ENCODE data around the gene COL9A1.

The COL9A1 gene

DNA sequence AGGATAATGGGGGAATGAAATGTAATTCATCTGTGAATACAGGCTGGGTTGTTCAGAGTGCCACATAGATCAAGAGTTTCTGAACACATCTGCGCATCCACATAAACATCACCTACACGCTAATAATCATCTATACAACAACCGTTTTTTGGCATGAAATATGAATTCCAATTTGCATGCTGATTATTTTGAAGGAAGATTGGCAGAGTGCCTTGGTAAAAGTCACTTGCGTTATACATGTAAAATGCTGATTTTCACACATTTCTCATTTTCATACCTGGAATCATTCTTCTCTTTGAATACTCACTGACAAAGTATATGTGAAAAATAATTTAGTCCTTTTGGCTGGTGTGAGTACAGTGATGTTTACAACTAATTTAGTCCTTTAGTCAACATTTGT lies 17.7 kb downstream of the COL9A1 start:
- DNase-seq: no peak

GRCh38 chr6:70282919-70283461 lies 19.9 kb downstream of the COL9A1 start:
- no peak for DNase-seq

GRCh38 chr6:70282312-70282918 lies 20.5 kb downstream of the COL9A1 start:
- no peak for DNase-seq

DNA sequence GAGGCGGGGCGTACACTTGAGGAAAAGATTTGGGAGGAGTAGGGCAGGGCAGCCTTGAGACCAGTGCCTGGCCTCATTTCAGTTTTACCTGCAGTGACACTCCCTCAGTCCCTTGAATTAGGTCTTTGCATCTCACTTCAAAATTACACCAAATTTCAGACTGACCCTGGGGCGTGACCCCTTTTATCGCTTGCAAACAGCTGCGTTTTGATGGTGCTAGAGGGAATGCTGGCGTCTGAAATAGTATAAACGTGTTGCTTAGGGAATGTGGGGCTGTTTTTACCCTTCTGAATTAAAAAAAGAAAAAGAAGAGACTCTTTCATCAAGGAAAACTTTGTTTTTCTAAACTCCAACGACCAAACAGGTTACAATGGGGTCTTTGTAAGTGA lies 21.0 kb downstream of the COL9A1 start:
- no peak for DNase-seq

DNA sequence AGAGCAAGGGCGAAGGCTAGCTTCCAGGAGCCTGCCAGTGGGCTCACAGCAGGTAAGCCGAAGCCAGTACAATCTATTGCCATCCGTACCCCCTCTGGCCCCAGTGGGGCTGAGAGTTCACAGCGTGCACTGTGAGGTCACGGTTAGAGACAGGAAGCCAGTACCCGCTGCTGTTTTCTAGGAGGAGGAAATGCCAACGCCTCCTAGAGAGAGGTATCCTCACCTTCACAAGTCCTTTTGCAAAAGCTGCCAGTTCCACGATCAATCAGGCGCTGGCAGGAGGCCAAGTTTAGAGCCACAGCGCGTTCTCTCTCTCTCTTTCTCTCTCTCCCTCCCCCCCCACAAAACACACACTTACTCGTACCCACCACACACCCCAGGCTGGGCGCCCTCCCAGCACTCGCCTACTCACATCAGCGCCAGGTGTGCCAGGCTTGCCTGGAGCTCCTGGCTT lies 22.5 kb downstream of the COL9A1 start:
- DNase-seq: no peak

DNA sequence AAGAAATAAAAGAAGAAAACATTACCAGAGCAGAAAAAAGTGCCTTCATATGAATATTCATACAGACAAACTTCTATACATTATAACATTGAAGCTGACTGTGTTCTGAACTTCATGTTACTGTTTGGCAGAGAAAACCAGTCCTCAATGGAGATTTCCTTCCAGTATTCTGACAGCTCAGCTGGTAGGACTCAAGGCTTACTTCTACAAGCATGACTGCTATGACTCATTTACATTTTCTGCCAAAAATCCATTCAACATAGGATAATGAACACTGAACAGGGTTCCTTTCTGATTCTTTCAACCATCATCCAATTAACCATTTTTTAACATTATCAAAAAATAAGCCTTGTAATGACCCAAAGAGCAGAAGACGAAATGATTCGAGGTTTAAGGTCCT lies 25.4 kb downstream of the COL9A1 start:
- DNase-seq: no peak

DNA sequence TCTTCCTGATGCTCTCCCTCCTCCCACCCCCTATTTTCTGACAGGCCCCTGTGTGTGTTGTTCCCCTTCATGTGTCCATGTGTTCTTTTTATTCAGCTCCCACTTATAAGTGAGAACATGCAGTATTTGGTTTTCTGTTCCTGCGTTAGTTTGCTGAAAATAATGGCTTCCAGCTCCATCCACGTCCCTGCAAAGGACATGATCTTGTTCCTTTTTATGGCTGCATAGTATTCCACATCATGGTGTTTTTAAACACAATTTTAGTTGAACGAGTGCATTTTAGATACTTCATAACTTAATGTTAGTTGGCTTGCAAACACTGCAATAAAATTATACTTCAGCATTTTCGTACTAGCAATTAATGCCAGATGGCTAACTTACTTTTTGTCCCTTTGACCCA lies 28.5 kb downstream of the COL9A1 start:
- no peak for DNase-seq

DNA sequence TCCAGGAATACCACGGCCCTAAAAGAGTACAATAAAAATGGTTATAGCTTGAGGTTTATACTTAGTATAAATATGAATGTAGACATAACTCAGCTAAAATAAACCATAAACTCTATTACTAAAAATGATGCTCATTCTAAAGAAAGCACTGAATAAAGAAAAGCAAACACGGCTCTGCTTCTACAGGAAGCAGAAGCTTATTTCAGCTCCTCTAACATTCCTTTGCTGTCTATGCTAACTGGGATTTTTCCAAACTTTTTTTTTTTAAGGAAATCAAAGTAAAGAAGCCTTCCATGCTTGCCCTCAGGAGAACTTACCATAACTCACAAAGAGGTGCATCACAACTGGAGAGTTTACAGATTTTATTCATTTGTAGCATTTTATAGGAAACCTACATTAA lies 30.8 kb downstream of the COL9A1 start:
- DNase-seq: no peak

DNA sequence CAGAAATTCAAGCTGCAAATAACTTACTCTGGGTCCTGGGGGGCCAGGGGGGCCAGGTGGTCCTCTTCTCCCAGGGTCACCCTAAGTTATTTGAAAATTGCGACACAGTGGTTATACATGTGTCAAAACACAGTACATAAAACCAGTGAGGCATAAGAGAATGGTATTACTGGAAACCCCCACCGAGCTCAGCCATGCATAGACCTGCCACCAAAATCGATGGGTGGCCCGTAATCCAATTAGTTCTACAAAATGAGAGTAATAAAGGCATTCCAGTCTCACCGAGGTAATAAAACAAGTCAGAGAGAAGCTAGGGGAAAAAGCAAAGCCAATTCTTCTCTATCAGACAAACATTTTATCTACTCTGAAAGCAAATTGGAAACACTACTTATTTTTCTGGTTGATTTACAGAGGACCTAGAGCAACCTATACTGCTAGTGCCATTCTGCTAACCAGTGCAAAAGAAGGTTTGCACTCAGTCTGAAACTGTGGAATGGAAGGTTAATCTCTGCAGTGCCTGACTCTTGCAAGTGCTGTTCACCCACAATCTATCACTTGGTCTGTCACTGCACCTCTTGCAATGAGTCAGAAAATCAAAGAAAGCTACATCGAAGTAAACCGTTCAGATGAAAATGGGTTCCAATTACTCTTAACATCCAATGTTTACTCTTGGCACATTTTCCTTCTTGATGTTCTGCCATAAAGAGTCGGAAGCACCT lies 32.4 kb downstream of the COL9A1 start:
- no peak for DNase-seq

- DNase-seq: no peak
Observed at GRCh38 chr6:70266142-70266541, 36.7 kb downstream of the COL9A1 start.

DNA sequence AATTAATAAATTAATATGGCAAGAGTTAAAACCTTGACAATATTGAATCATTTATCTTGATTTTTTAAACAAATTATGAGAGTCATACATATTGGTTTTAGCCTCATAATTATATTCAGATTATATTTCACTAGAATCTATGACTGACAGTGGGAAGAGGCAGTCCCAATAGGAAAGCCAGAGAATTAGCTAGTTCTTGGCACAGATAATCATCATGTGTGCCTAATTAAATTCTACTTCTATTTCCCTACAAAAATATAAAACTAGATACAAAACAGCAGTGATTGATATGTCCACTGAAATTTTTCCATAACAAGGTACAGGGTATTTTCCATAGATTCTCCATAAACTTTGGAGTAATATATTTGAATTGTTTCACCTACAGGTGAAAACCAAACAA lies 38.6 kb downstream of the COL9A1 start:
- no peak for DNase-seq

DNA sequence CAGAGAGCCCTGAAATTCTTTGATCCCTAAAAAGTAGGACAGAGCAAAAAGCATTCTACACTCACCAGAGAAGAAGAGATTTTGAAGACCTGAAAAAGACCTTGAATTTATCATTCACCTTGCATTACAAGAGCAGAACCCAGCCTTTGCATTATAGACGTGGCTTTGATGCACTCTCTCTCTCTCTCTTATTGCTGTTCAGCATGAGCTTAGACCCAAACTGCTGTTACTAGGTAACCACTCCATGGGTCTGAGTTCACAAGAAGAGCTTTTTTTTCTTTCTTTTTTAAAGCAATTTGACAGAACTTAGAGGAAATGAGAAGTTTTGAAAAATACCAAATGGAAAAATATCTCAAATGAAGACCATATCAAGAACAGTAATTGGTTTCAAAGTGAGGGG lies 44.4 kb downstream of the COL9A1 start:
- DNase-seq: no peak

- DNase-seq: no peak
Observed at GRCh38 chr6:70257768-70258273, 45.1 kb downstream of the COL9A1 start.

- no peak for DNase-seq
Observed at GRCh38 chr6:70254784-70255183, 48.1 kb downstream of the COL9A1 start.

- DNase-seq: no peak
Observed at GRCh38 chr6:70253923-70254322, 49.0 kb downstream of the COL9A1 start.

- no peak for DNase-seq
Observed at GRCh38 chr6:70252604-70253003, 50.3 kb downstream of the COL9A1 start.

DNA sequence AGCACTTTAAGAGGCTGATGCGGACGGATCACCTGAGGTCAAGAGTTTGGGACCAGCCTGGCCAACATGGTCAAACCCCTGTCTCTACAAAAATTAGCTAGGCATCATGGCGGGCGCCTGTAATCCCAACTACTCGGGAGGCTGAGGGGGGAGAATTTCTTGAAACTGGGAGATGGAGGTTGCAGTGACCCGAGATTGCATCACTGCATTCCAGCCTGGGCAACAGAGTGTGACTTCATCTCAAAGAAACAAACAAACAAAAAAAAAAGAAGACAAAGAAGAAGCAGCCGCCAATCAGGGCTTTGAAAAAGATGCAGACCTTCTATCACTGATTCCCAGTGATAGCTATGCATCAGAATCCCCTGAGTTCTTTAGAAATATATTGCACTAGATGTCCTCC lies 56.8 kb downstream of the COL9A1 start:
- DNase-seq: no peak

DNA sequence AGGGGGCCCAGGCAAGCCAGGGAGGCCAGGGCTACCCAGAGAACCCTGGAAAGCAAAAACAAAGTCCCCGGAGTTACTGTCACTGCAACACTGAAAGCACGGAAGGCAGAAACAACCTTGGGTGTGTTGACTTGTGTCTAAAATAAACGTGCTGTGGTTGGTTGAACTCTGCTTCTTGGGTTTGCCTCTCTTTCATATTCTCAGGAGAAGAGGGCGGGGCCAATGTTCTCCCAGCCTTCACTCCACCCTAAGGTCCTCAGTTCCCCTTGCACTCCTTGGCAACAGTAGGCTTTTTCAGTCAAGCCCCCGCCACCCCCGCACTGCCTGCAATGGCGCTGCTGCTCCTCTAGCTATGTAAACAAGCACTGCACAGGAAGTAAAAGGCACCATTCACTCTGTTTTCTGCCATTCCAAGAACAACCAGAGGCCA lies 60.9 kb downstream of the COL9A1 start:
- DNase-seq: no peak

DNA sequence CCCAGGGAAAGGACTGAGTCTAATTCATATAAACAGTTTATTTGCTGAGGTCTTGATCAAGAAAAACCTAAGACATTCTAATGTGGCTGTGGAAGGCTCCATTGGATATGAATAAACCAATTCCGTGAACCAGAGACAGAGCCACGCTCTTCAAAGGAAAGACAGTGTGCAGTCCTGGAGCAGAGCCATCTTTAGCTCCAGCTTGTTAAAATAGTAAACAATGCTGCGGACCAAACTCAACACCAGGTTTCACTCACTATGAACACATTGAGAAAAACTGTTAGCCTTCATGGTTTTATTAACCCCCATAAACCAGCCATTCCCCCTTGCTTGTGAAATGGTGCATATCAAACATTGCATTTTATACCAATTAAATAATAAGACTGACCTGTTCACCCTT lies 61.9 kb downstream of the COL9A1 start:
- no peak for DNase-seq

DNA sequence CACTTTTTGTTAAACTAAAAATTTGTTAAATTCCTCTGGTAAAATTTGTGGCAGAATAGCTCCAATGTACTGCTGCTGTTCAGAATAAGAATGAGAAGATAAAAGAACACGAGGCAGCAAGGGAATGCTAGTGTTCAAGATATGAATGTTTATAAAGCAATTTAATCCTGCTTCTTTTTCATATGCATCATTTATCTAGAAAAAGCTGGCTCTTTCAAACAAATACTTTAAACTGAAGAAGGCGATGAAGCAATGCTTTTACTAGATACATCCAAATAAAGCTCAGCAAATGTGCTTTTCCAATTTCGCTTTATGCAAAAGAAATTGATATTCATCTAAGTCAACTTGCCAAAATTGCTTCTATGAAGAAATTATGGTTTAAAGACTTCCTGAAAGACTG lies 66.5 kb downstream of the COL9A1 start:
- DNase-seq: no peak

DNA sequence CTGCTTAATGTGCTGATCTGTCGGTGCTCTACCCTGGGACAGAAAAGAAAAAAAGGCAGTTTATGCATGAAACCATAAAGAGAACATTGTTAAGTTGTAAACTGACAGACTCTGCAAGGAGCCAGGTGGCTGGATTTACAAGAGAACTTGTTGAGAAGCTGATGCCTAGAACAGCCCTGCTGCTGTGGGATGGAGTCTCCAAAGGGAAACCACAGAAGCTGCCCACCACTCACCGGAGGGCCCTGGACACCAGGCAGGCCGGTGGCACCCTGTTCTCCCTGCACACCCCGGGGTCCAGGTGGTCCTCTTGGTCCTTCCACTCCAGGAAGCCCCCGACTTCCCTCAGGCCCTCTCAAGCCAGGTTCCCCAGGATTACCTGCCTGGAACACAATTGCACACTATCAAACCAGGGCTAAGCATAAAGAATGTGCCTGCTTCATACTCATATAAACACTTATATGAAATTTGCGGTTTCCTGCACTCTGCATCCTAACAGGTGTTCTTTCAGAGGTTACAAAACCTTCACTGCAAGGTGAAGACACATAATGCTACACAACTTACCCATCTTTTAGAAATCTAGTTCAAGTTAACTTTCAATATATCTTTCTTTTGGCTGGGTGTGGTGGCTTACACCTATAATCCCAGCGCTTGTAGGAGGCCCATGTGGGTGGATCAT lies 68.2 kb downstream of the COL9A1 start:
- DNase-seq: no peak

GRCh38 chr6:70231311-70231710 lies 71.6 kb downstream of the COL9A1 start:
- DNase-seq: no peak

DNA sequence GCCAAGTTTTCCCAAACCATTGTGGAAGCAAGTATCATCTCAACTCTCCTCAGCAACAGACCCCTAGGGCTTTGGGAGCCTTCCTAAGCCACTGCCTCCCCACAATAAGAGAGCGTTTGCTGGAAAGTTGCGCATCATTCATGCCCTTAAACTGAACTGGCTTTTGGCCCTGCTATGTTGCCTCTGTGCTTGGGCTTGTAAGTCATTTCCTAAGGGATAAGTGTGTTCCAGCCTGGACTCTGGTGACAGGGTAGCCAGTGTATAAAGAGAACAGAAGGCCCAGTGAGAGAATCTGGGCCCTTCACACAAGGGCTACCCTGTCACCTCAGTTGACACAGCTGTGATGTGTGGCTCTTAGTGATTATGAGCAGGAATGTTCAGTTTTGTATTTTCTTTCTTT lies 77.8 kb downstream of the COL9A1 start:
- no peak for DNase-seq

DNA sequence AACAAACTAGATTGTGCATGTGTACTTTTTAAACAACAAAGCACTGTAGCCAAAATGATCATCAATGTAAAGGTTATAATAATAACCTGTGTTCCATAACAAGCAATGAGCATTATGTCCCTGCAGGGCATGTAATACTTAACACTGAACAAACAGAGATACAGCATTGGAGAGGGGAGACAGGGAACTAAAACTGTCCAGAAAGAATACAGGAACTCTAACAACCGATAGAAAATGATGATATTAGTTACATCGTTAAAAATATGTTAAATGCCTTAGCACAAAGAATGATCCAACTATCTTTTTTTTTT lies 80.5 kb downstream of the COL9A1 start:
- DNase-seq: no peak
